Measurements from ENCODE around the gene OSGIN1. TPM values are rescaled to one million over a fixed set of nuclear protein-coding genes. Genes with fewer than 3 reads are reported as not detected.

OSGIN1 gene
- total RNA-seq, 1 experiment from 2014 or later, result 9.8 TPM

DNA sequence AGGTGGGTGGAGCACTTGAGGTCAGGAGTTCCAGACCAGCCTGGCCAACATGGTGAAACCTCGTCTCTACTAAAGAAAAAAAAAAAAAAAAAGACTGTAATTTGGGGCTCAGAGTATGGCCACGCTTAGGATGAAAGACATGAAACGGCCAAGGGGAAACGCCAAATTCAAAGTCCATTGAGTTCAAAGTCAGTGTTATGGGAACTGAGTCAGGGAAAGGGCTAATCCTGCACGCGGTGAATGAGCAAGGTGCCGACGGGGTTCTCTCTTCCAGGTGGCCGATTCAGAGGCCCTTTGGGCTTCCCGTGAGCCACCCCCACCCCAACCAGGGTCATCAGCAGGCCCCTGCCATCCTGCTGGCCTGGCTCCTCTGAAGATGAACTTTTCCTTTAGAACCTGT lies 7.5 kb upstream of the OSGIN1 start:
- Histone ChIP-seq H3K9me2 (replicated peaks; ENCODE audit: low read length) (no peaks in the 10 kb centered on the region), H3K27ac (ENCODE audit: low read length) (no peak overlapping the region), H3K9me3 (ENCODE audit: low read length) (no peaks in the 10 kb centered on the region), H4K20me1 (ENCODE audit: low read length) (no peaks in the 10 kb centered on the region), H3K27me3 (ENCODE audit: low read length) (no peaks in the 10 kb centered on the region), H3K4me1 (ENCODE audit: insufficient read depth, low read length) (no peaks in the 10 kb centered on the region), H3K79me2 (ENCODE audit: low read length) (no peaks in the 10 kb centered on the region), H3K9ac (ENCODE audit: low read length) (no peak overlapping the region), H3K4me3 (ENCODE audit: low read length) (no peak overlapping the region), H2AFZ (ENCODE audit: low read length) (no peak overlapping the region), H3F3A (ENCODE audit: low read length, unreplicated experiment) (no peaks in the 10 kb centered on the region), H3K4me2 (ENCODE audit: low read length) (no peak overlapping the region), H3K36me3 (ENCODE audit: low read depth, low read length) (no peaks in the 10 kb centered on the region)
- ChIA-PET POLR2A (ENCODE audit: unreplicated experiment) (no interaction called here), CTCF (no interaction called here)
- DNase-seq (no peak), ATAC-seq (no peak)
- TF ChIP-seq CTCF (conservative IDR thresholded peaks at IDR 0.05; ENCODE audit: low read depth, low read length) (no peak), EZH2 (IDR thresholded peaks at IDR 0.05; ENCODE audit: low read length, unreplicated experiment) (no peak), EZH2phosphoT487 (IDR thresholded peaks at IDR 0.05; ENCODE audit: borderline replicate concordance, low read length) (no peak)
- BruUV-seq (replicated peaks), result no TSS peak
- intact Hi-C loops (cut with micrococcal nuclease), result no loop called here

GRCh38 chr16:83946154-83946780 lies 6.8 kb upstream of the OSGIN1 start:
- TF ChIP-seq EZH2 (IDR thresholded peaks at IDR 0.05; ENCODE audit: low read length, unreplicated experiment) (no peak), EZH2phosphoT487 (IDR thresholded peaks at IDR 0.05; ENCODE audit: borderline replicate concordance, low read length) (no peak), CTCF (conservative IDR thresholded peaks at IDR 0.05; ENCODE audit: low read depth, low read length) (no peak)
- Histone ChIP-seq H4K20me1 (ENCODE audit: low read length) (no peaks in the 10 kb centered on the region), H3K4me3 (ENCODE audit: low read length) (no peak overlapping the region), H2AFZ (ENCODE audit: low read length) (no peak overlapping the region), H3K79me2 (ENCODE audit: low read length) (no peaks in the 10 kb centered on the region), H3K9ac (ENCODE audit: low read length) (no peak overlapping the region), H3K27ac (ENCODE audit: low read length) (no peak overlapping the region), H3K9me2 (replicated peaks; ENCODE audit: low read length) (no peaks in the 10 kb centered on the region), H3F3A (ENCODE audit: low read length, unreplicated experiment) (no peaks in the 10 kb centered on the region), H3K4me2 (ENCODE audit: low read length) (no peak overlapping the region), H3K27me3 (ENCODE audit: low read length) (no peaks in the 10 kb centered on the region), H3K4me1 (ENCODE audit: insufficient read depth, low read length) (no peaks in the 10 kb centered on the region), H3K36me3 (ENCODE audit: low read depth, low read length) (no peaks in the 10 kb centered on the region), H3K9me3 (ENCODE audit: low read length) (no peaks in the 10 kb centered on the region)
- DNase-seq (no peak), ATAC-seq (no peak)
- POLR2A ChIA-PET (ENCODE audit: unreplicated experiment), result no interaction called here
- intact Hi-C loops (cut with micrococcal nuclease), result no loop called here
- no TSS peak for BruUV-seq (replicated peaks)
- CTCF ChIA-PET, result no interaction called here

DNA sequence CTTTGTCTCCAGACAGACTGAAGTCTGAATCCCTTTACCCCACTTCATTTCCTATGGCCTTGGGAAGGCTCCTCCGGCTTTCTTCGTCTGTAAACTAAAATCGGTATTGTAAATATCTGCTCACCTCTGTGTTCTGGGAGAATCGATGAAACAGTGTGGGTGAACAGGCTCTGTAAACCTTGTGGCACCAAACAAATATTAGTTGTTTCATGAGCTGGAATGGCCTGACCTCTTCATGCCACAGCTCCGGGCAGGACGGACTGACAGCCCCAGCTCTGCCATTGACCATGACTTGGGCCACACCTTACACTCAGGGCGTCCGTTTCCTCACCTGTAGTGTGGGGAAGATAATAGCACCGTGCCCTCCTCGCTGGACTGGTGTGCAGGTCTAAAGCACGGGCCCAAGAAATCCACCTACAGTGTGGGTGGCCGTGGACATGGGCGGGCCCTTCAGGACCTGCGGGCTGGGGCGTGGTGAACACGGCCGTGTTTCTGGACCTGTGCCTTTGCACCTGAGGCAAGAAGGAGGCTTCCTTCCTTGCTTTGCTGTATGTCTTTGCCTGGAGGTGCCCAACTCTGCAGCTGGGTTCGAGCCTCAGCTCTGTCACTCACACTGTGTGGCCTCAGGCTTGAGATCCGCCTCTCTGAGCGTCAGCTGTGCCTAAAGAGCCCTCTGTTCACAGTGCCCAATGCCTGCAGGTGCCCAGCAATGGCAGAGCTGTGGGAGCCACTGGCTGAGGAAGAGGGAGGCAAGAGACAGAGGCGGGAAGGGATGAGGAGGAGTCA lies 6.1 kb upstream of the OSGIN1 start:
- Histone ChIP-seq H3K79me2 (ENCODE audit: low read length) (no peaks in the 10 kb centered on the region), H3K27me3 (ENCODE audit: low read length) (no peaks in the 10 kb centered on the region), H2AFZ (ENCODE audit: low read length) (no peak overlapping the region), H4K20me1 (ENCODE audit: low read length) (no peaks in the 10 kb centered on the region), H3K27ac (ENCODE audit: low read length) (no peak overlapping the region), H3K36me3 (ENCODE audit: low read depth, low read length) (no peaks in the 10 kb centered on the region), H3K4me3 (ENCODE audit: low read length) (no peak overlapping the region), H3K4me1 (ENCODE audit: insufficient read depth, low read length) (no peaks in the 10 kb centered on the region), H3K9me3 (ENCODE audit: low read length) (no peaks in the 10 kb centered on the region), H3F3A (ENCODE audit: low read length, unreplicated experiment) (no peaks in the 10 kb centered on the region), H3K9ac (ENCODE audit: low read length) (no peak overlapping the region), H3K4me2 (ENCODE audit: low read length) (no peak overlapping the region), H3K9me2 (replicated peaks; ENCODE audit: low read length) (no peaks in the 10 kb centered on the region)
- TF ChIP-seq CTCF (conservative IDR thresholded peaks at IDR 0.05; ENCODE audit: low read depth, low read length) (no peak), EZH2phosphoT487 (IDR thresholded peaks at IDR 0.05; ENCODE audit: borderline replicate concordance, low read length) (no peak), EZH2 (IDR thresholded peaks at IDR 0.05; ENCODE audit: low read length, unreplicated experiment) (no peak)
- intact Hi-C loops (cut with micrococcal nuclease), result no loop called here
- no TSS peak for BruUV-seq (replicated peaks)
- DNase-seq (no peak), ATAC-seq (no peak)
- CTCF ChIA-PET, result no interaction called here
- POLR2A ChIA-PET (ENCODE audit: unreplicated experiment), result no interaction called here
